Ovary (tissue), 3 donors: ENCODE measurements around the gene MSI2.

ENCODE experiments used
- CTCF ChIP-seq, 3 donors: fragments of 450-650 bp in 2 of 3; fragments of 200-600 bp in 1 of 3; IDR thresholded peaks; one replicate each; pipeline versions ENCODE4 v1.5.1 to v1.8.0; 2016 to 2022; ENCODE audit warnings: antibody characterized with exemption in 3 of 3, mild to moderate bottlenecking in 1 of 3
- EP300 ChIP-seq: sonication (generic); formaldehyde crosslinking; IDR thresholded peaks from one replicate; pipeline ENCODE4 v1.6.1; 2017; ENCODE audit warnings: antibody characterized with exemption
- donor health status: DM: no; HTN: no; CAD: no.

GRCh38 chr17:57576744-57577143, 320.4 kb downstream of the MSI2 start:
- TF ChIP-seq CTCF (IDR thresholded peaks at IDR 0.05) (no peak), EP300 (no peak)
